GM21737 (cell line): Measurements from ENCODE around the gene RAB17.

Experiments used
- ATAC-seq: cut with Tn5 transposase; IDR thresholded peaks from one replicate; pipeline ENCODE4 v1.9.1; 2021; ENCODE audit warnings: mild to moderate bottlenecking, moderate library complexity; ENCODE audit not compliant: unreplicated experiment

RAB17 gene

DNA sequence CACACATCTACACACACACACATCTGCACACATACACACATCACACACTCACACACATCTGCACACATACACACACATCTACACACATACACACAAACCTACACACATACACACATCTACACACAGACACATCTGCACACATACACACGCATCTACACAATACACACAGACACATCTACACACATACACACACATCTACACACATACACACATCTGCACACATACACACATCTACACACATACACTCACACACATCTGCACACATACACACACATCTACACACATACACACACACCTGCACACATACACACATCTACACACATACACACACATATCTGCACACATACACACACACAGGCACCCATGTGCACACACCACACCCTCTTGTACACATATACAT lies 24.6 kb downstream of the RAB17 start:
- ATAC-seq: no peak

DNA sequence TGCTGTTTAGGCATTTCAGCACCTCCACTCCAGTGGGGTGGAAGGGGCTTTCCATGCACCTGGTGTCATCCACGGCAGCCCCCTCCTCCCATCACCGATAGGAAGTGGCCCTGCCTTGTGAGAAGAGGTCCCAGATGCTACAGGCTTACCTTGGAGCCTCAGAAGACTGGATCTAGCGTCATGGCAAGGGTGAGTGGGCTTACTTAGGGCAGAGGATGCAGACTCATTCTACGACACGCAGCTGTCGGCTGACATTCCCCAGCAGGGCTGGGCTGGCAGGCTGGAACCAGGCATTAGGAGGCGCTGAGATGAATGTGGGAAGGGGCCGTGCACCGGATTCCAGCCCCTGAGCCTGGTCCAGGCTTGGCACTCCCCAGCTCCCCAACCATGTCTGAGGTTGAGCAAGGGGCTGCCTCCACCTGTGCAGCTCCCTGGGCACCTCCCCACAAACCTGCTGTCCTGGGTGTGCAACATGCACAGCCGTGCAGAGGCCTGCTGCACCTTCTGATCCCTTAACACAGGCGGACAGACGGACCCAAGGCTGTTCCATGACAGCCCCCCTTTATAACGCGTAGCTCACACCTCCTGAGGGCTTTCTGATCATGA lies 25.9 kb downstream of the RAB17 start:
- ATAC-seq: no peak

DNA sequence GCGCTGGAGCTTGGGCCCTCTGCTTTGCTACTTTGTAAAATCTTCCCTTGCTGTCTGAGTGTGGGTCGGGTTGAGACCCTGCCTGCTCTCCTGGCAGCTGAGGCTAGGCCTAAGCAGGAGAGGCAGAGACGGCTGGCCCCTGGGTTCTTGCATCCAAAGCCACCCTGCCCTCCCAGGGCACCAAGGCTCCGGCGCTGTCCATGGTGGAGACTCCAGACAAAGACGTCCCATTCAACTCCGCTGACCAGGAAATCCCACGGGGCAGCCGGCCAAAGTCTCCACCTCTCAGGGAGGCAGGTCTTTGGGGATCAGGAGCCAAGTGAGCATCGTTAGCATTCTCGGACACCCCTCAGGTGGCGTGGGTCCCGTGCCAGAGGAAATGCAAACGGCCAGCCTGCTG lies 26.7 kb downstream of the RAB17 start:
- ATAC-seq: no peak

DNA sequence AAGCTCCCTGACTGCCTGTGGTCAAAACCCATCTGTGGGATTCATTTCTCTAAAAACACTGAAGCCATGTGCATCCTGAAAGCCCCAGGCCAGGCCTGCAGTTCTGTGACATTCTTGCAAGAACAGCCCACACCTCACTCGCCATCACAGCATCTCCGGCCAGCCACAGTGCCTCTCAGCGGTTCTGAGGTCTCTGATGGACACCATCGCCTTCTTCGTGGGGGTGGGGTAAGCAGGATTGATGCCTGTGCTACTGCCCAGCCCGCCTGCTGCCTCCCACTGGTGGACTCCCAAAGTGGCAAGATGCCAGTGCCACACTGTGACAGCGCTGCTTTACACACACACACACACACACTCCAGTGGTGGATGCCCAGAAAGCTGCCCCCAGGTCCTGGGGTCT lies 29.3 kb downstream of the RAB17 start:
- no peak for ATAC-seq

DNA sequence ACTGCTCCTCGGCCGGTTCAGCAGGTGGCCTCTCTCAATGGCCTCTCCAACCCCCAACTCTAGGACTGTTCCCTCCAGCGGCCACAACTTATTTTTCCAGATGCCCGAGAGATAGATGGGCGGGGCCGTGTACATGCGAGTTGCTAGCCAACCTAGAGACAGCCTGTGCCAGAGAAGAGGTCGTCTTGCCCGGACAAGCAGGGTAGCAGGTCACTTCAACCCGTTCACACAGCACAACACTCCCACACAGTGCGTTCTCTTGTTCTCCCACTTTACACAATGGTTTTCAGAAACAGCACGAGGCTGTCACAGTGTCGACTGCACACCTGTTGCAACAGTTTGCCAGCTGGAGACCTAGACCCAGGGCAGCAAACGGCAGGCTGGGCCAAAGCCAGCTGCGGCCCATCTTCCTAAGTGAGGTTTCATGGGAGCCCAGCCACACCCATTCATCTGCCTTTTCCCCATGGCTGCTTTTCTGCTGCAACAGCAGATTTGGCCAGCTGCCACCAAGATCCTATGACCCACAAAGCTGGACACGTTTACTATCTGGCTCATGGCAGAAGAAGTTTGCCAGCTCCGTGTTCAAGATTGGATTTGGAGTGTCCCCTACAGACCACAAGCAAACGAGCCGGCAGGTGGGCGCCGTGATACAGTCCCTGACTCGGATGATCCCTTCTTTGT lies 31.4 kb downstream of the RAB17 start:
- no peak for ATAC-seq

DNA sequence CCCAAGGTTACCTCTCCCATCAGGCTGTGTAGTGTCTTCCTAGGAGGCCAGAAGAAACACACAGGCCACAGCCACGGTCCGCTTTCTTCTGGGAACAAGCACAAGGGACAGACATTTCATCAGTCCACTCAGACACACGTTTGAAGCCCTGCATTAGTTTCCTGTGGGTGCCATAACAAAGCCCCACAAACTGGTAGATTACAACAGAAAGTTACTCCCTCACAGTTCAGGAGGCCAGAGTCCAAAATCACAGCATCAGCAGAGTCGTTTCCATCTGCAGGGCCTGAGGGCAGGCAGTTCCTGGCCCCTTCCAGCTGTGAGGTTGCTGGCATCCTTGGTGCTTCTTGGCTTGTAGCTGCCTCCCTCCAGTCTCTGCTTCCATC lies 32.9 kb downstream of the RAB17 start:
- peak; percentile 24 for ATAC-seq

DNA sequence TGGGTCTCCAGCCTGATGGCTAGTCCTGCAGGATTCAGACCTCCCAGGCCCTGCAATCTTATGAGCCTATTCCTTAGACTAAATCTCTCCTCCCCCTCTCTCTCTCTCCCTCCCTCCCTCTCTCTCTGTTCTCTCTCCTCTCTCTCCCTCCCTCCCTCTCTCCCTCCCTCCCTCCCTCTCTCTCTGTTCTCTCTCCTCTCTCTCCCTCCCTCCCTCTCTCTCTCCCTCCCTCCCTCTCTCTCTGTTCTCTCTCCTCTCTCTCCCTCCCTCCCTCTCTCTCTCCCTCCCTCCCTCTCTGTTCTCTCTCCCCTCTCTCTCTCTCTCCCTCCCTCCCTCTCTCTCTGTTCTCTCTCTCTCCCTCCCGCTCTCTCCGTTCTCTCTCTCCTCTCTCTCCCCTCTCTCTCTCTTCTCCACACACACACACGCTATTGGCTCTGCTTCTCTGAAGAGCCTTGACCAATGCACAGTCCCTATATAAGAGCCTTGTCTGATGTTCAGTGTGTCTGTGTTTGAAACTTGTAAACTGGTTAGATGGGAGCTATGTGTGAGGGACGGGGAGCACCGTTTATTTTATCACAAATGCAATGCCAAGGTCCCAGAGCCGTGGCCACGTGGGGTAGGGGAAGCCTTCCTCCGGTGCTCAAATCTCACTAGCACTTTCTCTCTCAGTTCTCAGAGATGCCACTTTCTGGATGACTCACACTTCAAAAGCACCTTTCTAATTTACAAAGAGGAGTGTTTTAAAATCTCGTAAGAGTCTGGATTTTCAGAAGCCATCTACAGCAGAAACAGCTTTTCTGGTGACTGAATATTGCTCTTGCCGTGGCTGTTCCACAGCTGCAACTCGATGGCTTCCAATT lies 33.5 kb downstream of the RAB17 start:
- peak; percentile 91 for ATAC-seq

DNA sequence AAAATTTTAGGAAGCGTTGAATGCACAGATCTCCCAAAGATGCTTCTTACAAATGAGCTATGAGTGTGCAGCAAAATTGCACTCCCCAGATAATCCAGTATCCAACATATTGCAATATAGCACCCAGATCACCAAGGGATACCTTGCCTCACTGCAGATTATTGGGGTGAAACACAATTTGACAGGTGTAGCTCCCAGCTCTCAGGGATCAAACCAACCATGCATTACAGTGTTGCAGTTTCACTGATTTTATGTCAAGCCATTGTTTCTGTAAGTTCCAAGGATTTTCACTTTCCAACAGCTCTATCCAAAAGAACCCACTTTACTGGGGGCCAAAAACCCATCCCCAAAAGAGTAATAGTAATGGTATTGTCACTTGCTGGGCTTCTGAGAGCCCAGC lies 35.0 kb downstream of the RAB17 start:
- ATAC-seq: no peak

DNA sequence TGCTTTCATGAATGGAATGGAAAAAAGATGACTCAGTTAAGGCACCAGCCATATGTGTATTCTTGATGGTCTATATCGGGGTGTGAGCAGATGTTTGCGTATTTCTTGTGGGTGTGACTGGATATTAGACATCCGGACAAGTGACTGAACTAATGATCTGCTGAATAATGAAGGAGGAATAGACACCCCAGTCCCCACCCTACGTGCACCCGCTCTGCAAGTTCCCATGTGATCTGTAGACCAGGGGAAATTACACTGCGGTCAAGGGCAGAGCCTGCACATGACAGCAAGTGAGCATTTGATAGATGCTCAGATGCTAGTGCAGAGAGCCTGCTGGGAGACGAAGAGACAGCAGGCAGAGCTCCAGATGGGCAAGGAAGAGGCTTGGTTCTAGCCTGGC lies 36.6 kb downstream of the RAB17 start:
- no peak for ATAC-seq

DNA sequence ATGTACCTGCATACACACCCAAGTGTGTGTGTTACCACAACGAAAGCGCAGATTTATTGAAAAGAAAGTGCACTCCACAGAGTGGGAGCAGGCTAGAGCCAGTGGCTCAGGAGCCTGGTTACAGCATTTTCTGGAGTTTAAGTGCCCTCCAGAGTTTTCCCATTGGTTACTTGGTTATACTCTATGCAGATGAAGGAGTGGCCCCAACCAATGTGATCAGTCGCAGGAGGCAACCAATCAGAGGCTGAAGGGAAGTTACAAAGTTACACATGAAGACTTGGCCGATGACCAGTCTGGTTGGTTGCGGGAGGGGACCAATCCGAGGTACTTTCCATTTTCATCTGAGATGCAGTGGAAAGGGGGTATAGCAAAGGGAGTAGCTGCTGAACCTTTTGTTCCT lies 37.6 kb downstream of the RAB17 start:
- ATAC-seq: no peak

DNA sequence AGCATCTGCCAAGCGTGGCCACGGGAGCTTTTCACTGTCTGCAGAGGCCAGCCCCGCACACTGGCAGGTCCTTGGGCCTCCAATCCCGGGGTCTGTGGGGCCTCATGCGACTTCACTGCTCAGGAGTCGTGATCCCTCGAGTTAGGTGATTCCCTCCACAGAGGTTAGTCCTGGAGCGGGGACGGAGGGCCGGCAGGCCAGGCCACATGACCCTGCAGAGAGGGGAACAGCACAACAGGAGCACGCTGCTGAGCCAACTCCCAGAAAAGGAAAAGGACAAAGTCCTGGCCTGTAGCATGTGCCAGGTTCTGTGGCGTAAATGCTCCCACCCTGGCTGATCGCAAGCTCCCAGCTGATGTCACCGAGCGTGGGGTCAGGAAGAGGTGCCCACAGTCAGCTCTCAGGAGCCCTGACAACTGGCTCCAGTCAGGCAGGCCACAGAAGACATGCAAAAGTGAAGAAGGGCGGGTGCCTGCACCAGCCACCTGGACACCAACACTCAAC lies 39.4 kb downstream of the RAB17 start:
- ATAC-seq: no peak

DNA sequence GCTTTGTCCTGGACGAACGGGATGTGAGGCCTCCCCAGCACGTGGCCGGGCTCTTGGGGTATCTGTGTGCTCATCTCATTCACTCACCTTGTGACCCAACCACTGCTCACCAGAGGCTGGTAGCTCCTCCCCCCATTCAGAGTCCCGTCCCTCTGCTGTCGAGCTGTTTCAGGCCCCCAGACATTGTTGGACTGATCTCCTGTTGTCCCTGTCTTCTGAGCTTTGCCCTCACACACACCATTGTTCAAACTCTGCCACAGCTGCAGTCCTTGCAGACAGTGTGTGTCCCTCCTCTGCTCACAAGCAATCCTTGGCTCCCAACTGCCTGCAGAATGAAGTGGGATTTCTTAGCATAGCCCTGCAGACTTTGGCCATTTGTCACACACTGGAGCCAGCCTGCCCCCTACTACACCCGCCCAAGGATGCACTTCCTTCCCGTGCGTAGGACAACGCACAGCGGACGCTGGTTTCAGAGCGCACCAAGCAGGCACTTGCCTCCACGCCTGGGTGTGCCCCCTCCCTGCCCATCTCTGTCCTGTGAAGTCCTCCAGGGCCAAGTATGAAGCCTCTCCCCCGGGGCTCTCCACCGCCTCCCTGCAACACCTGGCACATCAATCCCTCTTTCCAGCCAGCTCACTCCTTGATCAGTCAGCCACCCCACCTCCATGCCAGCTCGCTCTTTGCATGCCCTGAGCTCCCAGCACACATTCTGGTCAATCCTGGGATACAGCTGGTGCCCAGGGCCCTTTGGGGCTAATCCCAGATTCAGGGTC lies 40.7 kb downstream of the RAB17 start:
- no peak for ATAC-seq

DNA sequence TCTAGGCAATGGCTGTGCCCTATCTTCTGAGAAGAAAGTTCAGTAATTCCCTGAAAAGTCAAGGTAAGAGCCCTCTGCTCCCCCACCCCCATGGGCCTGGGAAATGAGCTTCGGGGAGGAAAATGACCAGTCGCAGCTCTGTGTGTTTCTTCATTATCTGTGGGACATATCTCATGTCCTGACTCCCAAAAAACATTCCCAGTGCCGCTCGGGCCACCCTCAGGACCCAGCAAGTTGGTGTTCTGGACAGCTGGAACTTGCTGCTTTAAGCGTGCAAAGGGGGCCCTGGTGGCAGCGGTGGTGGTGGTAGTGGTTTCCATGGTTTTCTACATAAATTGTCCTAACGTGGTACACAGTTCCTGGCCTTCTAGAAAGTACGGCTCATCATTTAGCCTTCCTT lies 41.3 kb downstream of the RAB17 start:
- no peak for ATAC-seq

DNA sequence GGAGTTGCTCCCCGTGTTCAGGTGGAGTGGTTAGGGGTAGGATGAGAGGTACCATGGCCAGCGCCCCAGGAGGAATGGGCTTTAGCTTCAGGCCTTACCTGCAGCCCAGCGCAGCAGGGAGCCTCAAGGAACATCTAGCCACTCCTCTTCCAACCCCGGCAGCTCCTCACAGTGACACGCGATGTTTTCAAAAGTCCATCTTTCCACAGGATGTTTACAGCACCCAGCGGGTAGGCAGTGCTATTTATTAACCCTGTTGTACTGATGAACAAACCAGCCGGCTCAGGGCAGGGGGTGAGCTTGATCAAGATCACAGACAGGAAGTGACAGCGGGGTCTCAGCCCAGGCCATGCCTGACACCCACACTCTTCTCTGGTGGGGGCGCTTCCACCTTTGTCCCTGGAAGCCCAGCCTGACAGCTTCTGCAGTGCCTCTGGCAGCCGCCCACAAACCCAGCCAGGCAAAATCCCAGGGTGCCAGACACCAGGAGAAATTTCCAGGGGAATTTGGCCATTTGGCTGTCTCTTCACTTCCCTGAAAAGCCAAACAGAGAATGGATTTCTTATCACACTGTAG lies 42.6 kb downstream of the RAB17 start:
- ATAC-seq: no peak

DNA sequence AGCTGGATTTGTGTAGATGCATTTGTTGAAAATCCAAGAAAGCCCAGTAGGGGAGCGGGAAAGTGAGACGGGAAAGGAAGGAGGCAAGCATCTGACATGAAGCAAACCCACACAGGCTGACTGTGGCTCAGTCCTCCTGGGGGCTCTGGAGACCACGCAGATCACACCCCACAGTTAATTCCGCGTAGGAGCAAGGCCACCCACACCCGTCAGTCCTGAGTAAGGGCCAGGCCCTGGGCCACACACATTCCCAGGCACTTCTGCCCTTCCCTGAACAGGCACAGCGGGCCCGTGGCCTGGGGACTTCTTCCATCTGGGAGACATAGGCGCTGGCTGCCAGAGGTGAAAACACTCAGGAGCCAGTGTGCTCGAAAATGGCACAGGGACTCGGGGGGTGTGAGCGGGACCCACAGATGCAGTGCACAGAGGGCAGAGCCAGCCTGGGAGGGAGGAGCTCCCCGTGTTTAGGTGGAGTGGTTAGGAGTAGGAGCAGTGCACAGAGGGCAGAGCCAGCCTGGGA lies 43.6 kb downstream of the RAB17 start:
- no peak for ATAC-seq

DNA sequence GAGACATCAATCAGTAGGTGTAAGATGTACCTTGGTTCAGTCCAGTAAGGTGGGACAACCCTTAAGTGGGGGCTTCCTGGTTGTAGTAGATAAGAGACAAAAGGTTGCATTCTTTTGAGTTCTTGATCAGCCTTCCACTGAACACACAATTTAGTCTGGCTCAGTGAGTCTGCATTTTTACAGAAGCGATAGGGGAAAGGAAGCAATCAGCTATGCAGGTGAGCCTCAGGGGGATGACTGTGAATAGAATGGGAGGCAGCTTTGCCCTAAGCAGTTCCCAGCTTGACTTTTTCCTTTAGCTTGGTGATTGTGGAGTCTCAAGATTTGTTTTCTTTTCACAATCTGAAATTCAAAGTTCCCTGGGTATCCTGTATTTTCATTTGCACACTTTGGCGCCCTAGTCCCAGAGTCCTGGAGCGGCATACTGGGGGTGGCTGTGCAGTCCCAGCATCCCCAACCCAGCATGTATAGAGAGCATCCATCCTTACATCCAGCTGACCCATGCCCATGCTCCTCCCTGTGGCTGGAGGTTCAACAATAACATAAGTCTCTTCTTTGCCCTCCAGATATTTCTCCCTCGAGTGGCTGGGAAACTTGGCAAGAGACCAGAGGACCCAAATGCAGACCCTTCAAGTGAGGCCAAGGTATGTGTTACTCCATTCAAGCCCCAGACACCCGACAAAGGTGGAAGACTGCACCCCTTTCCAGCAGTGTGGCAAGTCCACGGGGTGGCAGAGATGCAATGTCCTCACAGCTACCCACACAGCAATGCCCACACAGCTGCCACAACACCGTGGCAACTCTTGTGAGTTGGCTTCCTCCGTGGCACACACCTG lies 44.3 kb downstream of the RAB17 start:
- ATAC-seq: no peak

DNA sequence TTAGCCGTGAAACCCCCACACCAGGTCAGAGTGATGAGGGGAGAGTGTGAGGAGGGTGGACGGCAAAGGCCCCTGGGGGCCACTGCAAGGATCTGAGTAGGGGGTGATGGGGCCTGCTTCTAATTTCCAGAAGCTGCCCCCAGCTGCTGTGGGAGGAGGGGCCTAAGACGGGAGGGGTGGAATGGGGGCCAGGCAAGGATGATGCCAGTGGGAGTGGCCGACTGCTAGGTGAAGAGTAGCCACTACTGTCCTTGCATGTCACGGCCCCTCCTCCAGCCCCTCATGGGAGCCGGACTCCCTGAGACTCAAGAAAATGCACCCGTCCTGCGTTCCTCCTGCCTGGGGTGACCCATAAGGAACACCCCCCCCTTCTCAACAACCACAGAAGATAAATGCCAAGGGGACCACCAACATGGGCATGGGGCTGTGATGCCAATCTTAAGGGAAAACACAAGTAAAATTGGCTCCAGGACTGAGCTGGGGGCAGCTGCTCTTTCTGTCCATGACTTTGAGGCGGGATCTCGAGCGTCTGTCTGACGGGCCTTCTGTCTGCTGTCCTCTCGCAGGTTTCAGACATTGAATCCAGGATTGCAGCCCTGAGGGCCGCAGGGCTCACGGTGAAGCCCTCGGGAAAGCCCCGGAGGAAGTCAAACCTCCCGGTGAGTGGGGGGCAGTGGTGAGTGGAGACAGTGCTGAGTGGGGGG lies 48.4 kb downstream of the RAB17 start:
- no peak for ATAC-seq

DNA sequence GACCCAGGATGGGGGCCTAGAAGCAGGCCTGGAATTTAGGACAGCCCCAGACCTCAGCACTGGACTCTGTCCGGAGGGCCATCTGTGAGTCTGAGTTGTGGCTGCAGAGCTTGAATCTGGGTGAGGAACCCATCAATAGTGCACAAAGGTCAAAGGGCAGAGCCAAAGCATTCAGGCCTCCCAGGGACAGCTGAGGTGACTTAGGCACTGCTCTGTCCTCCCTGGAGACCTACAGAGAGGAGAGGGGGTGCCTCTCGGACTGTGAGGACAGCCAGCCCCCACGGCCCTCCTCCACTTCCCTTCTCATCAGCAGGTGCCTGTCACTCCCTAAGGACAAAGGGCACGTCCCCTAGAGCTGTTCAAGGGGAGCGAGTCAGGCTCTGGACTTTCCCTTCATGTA lies 49.3 kb downstream of the RAB17 start:
- ATAC-seq: no peak

DNA sequence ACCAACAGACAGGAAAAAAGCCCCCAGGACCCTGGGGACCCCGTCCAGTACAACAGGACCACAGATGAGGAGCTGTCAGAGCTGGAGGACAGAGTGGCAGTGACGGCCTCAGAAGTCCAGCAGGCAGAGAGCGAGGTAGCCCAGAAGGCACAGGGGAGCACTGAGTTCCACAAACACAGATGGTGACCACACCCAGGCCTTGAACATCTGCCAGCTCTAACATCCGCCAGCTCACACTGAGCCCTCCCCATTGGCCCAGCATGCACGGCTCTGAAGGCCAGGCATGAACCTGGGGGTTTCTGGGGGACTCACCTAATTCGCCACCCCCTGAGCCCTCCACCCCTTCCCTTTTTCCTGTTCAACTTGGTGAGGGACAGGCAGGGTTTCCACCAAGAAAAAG lies 49.7 kb downstream of the RAB17 start:
- ATAC-seq: no peak
